GM18907 (cell line): Measurements from ENCODE around the gene PRKAR2B.
"Not testable (repeated sequence)": the region's sequence is repeated elsewhere in the genome, so short reads cannot be mapped to it uniquely, and the experiment has no call there.

ENCODE experiments used
- ATAC-seq: cut with Tn5 transposase; IDR thresholded peaks from one replicate; pipeline ENCODE4 v1.9.1; 2021; ENCODE audit warnings: mild to moderate bottlenecking, moderate library complexity; ENCODE audit not compliant: unreplicated experiment

PRKAR2B gene

DNA sequence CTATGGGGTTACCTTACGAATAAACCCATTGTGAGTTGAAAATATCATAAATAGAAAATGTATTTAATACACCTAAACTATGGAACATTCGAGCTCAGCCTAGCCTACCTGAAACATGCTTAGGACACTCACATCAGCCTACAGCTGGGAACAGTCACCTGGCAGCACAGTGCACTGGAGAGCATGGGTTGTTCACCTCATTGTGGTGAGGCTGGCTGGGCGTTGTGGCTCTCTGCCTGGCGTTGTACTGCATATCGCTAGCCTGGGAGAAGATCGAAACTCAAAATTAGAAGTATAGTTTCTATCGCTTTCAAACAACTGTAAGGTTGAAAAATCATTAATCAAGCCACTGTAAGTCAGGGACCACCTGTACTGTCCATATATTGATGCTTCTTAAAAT lies 107.0 kb downstream of the PRKAR2B start:
- ATAC-seq, result no peak

DNA sequence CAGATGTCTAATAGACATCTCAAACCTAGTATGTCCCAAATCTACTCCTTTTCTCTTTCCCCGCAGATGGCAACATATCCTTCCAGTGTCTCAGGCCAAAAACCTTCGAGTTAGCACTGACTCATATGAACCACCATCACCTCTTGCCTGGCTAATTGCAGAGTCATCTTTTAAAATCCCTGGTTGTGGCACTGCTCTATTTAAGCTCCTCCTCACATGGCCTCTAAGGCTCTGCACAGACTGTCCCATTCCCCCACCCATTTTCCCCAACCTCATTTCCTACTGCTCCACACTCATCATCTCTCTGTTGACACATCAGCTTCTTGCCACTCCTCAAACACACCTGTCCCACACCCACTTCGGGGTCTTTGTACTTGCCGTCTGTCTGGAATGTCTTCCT lies 107.5 kb downstream of the PRKAR2B start:
- ATAC-seq, result no peak

DNA sequence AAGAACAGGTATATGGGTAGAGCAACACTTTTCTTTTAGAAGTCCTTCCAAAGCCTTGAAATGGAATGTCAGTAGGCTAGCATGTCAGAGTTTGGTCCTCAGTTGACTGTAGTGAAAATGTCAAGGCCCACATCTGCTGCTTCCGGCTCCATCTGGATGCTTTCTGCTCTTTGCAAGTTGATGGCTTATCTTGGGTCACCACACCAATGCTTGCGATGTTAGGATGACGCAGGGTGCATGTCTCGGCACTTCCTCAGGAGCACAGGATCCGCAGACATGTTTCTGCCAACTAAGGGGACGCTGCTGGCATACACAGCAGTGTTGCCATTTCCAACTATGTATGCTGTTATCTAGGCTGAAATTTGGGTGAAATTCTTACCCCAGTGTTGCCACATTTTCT lies 110.3 kb downstream of the PRKAR2B start:
- ATAC-seq, result no peak

- not testable (repeated sequence) for ATAC-seq
These were observed 111.2 kb downstream of the PRKAR2B start for GRCh38 chr7:107155726-107156125.

GRCh38 chr7:107157091-107157490 lies 112.6 kb downstream of the PRKAR2B start:
- no peak for ATAC-seq

DNA sequence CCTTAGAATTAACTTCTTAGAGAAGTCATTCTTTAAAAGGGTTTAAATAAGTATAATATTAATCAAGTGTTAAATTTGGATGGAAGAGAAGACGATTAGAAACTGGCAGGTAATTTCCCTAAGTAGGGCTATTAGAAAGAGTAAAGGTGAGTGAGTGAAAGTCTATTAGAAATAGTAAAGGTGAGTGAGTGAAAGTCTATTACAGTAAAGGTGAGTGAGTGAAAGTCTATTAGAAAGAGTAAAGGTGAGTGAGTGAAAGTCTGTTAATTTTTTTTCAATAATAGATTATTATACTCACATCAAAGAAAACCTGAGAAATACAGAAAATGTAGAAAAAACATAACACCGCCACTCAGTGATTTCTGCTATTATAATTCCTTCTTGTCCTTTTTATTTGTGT lies 113.5 kb downstream of the PRKAR2B start:
- ATAC-seq, result no peak

GRCh38 chr7:107160389-107160788 lies 115.9 kb downstream of the PRKAR2B start:
- no peak for ATAC-seq

DNA sequence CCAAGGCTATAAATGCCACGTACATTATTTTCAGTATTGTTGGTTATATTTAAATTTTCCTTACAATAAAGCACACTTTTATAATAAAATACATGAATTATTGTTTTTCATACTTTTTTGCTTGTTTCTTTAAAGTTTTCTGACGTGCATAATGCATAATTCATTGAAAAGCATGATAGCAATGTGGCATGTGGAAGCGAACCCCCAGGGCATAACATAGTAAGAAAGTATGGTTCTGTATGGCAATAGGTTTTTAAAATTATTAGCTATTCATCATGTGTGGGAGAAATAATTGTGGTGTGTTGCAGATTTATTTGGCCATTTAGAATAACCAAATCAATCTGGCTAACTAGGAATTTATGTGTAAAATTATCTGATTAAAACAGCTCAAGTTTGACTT lies 116.9 kb downstream of the PRKAR2B start:
- no peak for ATAC-seq

GRCh38 chr7:107162475-107162874 lies 118.0 kb downstream of the PRKAR2B start:
- no peak for ATAC-seq

GRCh38 chr7:107164092-107164491 lies 119.6 kb downstream of the PRKAR2B start:
- ATAC-seq, result no peak

- ATAC-seq, result no peak
These were observed 120.8 kb downstream of the PRKAR2B start for GRCh38 chr7:107165341-107165740.

GRCh38 chr7:107166736-107167426 lies 122.4 kb downstream of the PRKAR2B start:
- ATAC-seq, result no peak

DNA sequence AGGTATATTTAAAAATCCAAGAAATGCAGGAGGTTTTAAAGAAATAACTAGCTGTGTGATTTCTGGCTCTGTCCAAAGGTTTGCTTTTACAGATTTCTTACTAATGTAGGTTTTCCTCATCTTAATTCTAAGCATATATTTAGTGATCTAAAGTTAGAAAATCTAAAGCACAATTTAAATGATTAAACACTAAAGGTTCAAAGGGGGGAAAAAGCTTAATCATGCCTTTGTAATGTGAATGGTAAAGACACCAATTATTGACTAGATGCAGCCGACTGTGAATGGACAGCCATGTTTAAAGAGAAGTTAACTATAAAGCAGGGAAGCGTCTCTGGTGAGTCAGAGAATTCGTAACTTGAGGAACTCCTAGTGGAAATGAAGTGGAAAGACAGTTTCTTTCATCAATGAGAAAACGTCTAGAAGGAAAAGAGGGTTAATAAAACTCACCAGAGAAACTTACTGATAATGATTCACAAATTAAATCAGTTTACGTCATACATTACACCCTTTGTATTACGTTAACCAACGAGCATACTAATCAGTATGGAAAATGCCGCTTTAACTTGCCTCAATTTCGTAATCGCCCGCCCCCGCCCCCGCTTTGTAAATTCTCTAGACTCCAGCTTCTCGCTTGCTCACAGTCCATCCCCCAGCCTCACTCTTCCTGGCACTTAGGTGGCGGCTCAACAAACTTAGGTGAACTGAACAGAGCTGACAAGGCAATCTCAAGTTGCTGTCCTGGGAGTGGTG lies 123.2 kb downstream of the PRKAR2B start:
- no peak for ATAC-seq

DNA sequence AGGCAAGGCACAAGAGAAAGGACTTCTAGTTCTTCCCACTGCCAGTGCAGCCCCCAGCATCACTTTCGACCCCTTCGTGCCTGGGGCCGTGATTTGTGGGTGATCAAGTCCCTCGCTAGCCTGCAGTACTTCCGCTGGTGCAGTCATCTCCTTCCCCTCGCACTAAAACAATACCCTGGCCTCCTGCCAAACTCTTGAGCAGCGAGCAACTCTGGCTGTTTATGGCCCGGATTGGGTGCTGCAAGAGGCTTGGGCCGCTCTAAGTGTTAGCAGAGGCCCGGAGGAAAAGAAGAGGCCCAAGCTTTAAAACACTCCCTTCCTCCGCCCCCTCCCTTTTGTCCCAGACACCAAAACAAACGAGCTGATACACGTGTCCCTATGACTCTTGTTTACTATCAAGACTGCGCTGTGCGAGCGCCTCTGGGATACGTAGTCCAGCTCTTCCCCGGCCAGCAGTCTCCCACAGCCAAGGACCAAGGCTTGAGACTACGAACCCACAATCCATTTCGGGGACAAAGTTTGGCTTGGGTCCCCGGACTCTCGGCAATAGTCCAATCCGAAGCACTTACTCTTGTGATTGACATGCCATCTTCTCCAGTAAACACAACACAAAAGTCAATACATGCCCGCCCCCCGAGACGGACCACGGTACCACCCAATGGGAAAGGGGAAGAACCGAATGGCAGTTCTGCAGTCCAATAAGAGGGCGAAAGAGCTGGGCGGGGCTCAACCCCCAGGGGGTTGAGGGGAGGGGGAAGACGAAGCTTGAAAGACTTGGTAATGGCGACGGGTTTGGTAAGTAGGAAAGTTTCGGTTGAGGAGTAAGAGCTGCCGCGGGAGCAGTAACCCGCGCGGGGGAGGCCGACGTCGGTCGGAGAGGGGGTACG lies 124.0 kb downstream of the PRKAR2B start, which contains the start of gene HBP1:
Gene HBP1, plus strand, starts transcription at position 771 of the 887 bp plus-strand sequence. CDS start 10,891 bp downstream, outside the sequence.
- peak; percentile 91 for ATAC-seq

- peak; percentile 37 for ATAC-seq
These were observed 124.9 kb downstream of the PRKAR2B start for GRCh38 chr7:107169120-107170050.

- no peak for ATAC-seq
These were observed 125.8 kb downstream of the PRKAR2B start for GRCh38 chr7:107170051-107170915.

GRCh38 chr7:107171496-107171895 lies 127.0 kb downstream of the PRKAR2B start:
- ATAC-seq, result no peak

- no peak for ATAC-seq
These were observed 127.9 kb downstream of the PRKAR2B start for GRCh38 chr7:107172276-107173032.

DNA sequence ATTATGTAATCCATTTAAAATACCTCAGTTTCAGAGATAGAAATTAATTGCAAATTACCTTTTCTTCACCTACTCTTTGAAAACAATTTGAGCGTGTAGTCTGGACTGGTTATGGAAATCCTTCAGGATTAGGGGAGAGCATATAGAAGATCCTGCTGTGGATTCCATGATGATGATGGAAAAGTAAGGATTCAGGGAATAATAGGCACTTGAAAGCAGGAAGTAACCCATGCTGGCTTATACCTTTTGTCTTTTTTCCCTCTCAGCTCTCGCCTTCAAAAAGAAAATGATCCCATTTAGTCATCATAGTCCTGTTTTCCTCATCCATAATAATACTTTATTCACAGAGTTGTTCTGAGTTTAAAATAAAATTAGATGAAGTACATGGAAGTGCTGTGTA lies 128.7 kb downstream of the PRKAR2B start:
- no peak for ATAC-seq
